HepG2 (cell line): ENCODE data around the gene KIZ. TPM values are rescaled to one million over a fixed set of nuclear protein-coding genes. Genes with fewer than 3 reads are reported as not detected.

ENCODE experiments used
- ATF7 ChIP-seq, 2 experiments: fragments of 450-650 bp in 1 of 2; sonication (generic) in 1 of 2; formaldehyde crosslinking in 1 of 2; IDR thresholded peaks; 2 replicates each; pipeline versions ENCODE4 v1.4.0 to v1.6.1; 2016 to 2020; ENCODE audit warnings: antibody characterized with exemption in 1 of 2, mild to moderate bottlenecking in 1 of 2, missing genetic modification reagents in 1 of 2
- ESRRA ChIP-seq: sonication (generic); formaldehyde crosslinking; IDR thresholded peaks from 2 replicates; pipeline ENCODE4 v1.5.1; 2020; ENCODE audit warnings: mild to moderate bottlenecking, low read depth, missing genetic modification reagents
- GLI4 ChIP-seq: sonication (generic); formaldehyde crosslinking; IDR thresholded peaks from 2 replicates; pipeline ENCODE4 v1.5.1; 2020; ENCODE audit warnings: missing genetic modification reagents, mild to moderate bottlenecking, moderate library complexity, borderline replicate concordance
- LCORL ChIP-seq, 2 experiments: fragments of 450-650 bp in 1 of 2; sonication (generic) in 1 of 2; formaldehyde crosslinking in 1 of 2; IDR thresholded peaks; 2 replicates each; pipeline versions ENCODE4 v1.5.0 to v1.6.1; 2017 to 2020; ENCODE audit warnings: antibody characterized with exemption in 1 of 2, missing genetic modification reagents in 1 of 2
- MAFK ChIP-seq, 2 experiments: IDR thresholded peaks in 1 of 2; conservative IDR thresholded peaks in 1 of 2; 2 replicates each; pipeline ENCODE4 v1.6.1; 2011; ENCODE audit warnings: improper control_type of control experiment in 2 of 2, low read length in 2 of 2
- MIER2 ChIP-seq: IDR thresholded peaks from 2 replicates; pipeline ENCODE4 v1.6.1; 2016; ENCODE audit warnings: missing biosample characterization, missing genetic modification reagents
- NFATC3 ChIP-seq: sonication (generic); formaldehyde crosslinking; IDR thresholded peaks from 2 replicates; pipeline ENCODE4 v1.5.1; 2020; ENCODE audit warnings: mild to moderate bottlenecking, missing genetic modification reagents
- RXRA ChIP-seq: sonication (generic); formaldehyde crosslinking; IDR thresholded peaks from 2 replicates; pipeline ENCODE4 v1.5.1; 2020; ENCODE audit warnings: missing genetic modification reagents
- SALL1 ChIP-seq: sonication (generic); formaldehyde crosslinking; IDR thresholded peaks from 2 replicates; pipeline ENCODE4 v1.8.0; 2022; ENCODE audit warnings: mild to moderate bottlenecking, missing genetic modification reagents
- SIN3B ChIP-seq: fragments of 150-350 bp; IDR thresholded peaks from 2 replicates; pipeline ENCODE4 v1.6.1; 2014; ENCODE audit warnings: low read length
- SP2 ChIP-seq: sonication (generic); formaldehyde crosslinking; IDR thresholded peaks from 2 replicates; pipeline ENCODE4 v1.5.1; 2020; ENCODE audit warnings: mild to moderate bottlenecking, missing genetic modification reagents
- TBP ChIP-seq: sonication (generic); formaldehyde crosslinking; IDR thresholded peaks from 2 replicates; pipeline ENCODE4 v1.5.0; 2020; ENCODE audit warnings: missing genetic modification reagents
- TP53 ChIP-seq: sonication (generic); formaldehyde crosslinking; conservative IDR thresholded peaks from 2 replicates; pipeline ENCODE4 v1.4.0; 2020; ENCODE audit warnings: missing genetic modification reagents
- ZFYVE20 ChIP-seq: sonication (generic); formaldehyde crosslinking; IDR thresholded peaks from 2 replicates; pipeline ENCODE4 v1.8.0; 2023; ENCODE audit warnings: low read depth, mild to moderate bottlenecking, moderate library complexity, missing genetic modification reagents, borderline replicate concordance
- ZKSCAN5 ChIP-seq: sonication (generic); formaldehyde crosslinking; IDR thresholded peaks from 2 replicates; pipeline ENCODE4 v1.5.1; 2020; ENCODE audit warnings: mild to moderate bottlenecking, missing genetic modification reagents
- ZNF274 ChIP-seq: sonication (generic); formaldehyde crosslinking; IDR thresholded peaks from 2 replicates; pipeline ENCODE4 v1.5.1; 2020; ENCODE audit warnings: mild to moderate bottlenecking, missing genetic modification reagents
- ZNF333 ChIP-seq: sonication (generic); formaldehyde crosslinking; IDR thresholded peaks from 2 replicates; pipeline ENCODE4 v1.4.0; 2020; ENCODE audit warnings: mild to moderate bottlenecking, missing genetic modification reagents, borderline replicate concordance
- ZNF367 ChIP-seq: sonication (generic); formaldehyde crosslinking; IDR thresholded peaks from 2 replicates; pipeline ENCODE4 v1.4.0; 2020; ENCODE audit warnings: missing genetic modification reagents, borderline replicate concordance
- ZNF446 ChIP-seq: sonication (generic); formaldehyde crosslinking; IDR thresholded peaks from 2 replicates; pipeline ENCODE4 v1.5.0; 2020; ENCODE audit warnings: mild to moderate bottlenecking, missing genetic modification reagents
- ZNF841 ChIP-seq: sonication (generic); formaldehyde crosslinking; IDR thresholded peaks from 2 replicates; pipeline ENCODE4 v1.8.1; 2023; ENCODE audit warnings: missing genetic modification reagents, borderline replicate concordance
- polyA plus RNA-seq, 8 experiments: library from polyadenylated mRNA; depleted of rRNA in 3 of 8; stranded (reverse) in 7 of 8; unstranded in 1 of 8; fragments of >200 nt; fragmentation: Illumina TruSeq in 4 of 8; extraction: Trizol in 4 of 8; gene quantifications; 2 replicates each; pipeline versions ENCODE4 v1.2.1 to v1.2.3, GENCODE V29; 2011 to 2016; ENCODE audit warnings: low read depth in 4 of 8, missing spikeins in 1 of 8, mixed read lengths in 1 of 8; ENCODE audit not compliant: insufficient read depth in 1 of 8
- total RNA-seq, 5 experiments: library from RNA; depleted of rRNA; stranded (reverse); fragments of >200 nt; fragmentation: Illumina TruSeq; extraction: Trizol; gene quantifications; 2 replicates each; pipeline ENCODE4 v1.2.3, GENCODE V29; 2016; ENCODE audit warnings: low read depth in 1 of 5
- TF ChIP-seq, protein P1 (sequence below): sonication (generic); formaldehyde crosslinking; IDR thresholded peaks from 2 replicates; pipeline ENCODE4 v1.5.0; 2020; ENCODE audit warnings: mild to moderate bottlenecking, missing genetic modification reagents, moderate library complexity
- TF ChIP-seq, protein P2 (sequence below): IDR thresholded peaks from 2 replicates; pipeline ENCODE4 v1.6.1; 2016; ENCODE audit warnings: mild to moderate bottlenecking
- TF ChIP-seq, protein P3 (sequence below): sonication (generic); formaldehyde crosslinking; IDR thresholded peaks from 2 replicates; pipeline ENCODE4 v1.4.0; 2020; ENCODE audit warnings: missing genetic modification reagents, borderline replicate concordance
- TF ChIP-seq, protein P4 (sequence below): fragments of 450-650 bp; IDR thresholded peaks from 2 replicates; pipeline ENCODE4 v1.6.1; 2017; ENCODE audit warnings: mild to moderate bottlenecking

Gene KIZ
- total and polyA plus RNA-seq, 2 of the 13 experiments (the other 11 are each of a cell fraction or from before 2014, with no cell fraction given) = 46.3 to 114 TPM

DNA sequence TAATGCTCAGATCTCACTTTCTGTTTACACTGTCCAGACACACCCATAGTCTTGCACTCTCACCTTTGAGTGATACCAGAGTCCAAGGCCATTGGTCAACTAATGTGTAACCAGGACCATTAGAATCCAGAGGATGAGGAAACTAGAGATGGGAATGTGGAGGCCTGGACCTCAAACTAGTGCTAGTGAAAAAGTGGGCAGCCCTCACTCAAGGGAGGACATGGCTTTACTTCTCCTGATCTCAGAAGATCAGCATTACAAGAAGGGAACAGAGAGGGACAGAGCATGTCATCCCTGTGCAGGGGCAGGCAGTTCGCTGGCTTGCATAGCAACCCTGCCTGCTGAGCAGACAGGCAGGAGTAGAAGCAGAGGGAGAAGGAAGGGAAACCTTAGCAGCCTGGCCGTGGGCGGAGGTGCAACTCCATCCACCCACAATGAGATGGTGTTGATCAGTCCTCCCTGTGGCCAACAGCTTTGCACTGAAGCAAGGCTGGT is 154.7 kb downstream of the KIZ start (continued):
- TF ChIP-seq, protein P1, sequence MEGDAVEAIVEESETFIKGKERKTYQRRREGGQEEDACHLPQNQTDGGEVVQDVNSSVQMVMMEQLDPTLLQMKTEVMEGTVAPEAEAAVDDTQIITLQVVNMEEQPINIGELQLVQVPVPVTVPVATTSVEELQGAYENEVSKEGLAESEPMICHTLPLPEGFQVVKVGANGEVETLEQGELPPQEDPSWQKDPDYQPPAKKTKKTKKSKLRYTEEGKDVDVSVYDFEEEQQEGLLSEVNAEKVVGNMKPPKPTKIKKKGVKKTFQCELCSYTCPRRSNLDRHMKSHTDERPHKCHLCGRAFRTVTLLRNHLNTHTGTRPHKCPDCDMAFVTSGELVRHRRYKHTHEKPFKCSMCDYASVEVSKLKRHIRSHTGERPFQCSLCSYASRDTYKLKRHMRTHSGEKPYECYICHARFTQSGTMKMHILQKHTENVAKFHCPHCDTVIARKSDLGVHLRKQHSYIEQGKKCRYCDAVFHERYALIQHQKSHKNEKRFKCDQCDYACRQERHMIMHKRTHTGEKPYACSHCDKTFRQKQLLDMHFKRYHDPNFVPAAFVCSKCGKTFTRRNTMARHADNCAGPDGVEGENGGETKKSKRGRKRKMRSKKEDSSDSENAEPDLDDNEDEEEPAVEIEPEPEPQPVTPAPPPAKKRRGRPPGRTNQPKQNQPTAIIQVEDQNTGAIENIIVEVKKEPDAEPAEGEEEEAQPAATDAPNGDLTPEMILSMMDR (CRISPR knock-in tag) = no peak
- no peak for TF ChIP-seq ZKSCAN5 (CRISPR knock-in tag)
- TF ChIP-seq LCORL (IDR thresholded peaks at IDR 0.05) = no peak
- peak; percentile 66 for TF ChIP-seq LCORL (CRISPR knock-in tag; IDR thresholded peaks at IDR 0.05)
- no peak; the same call in 1 of the 2 replicates for TF ChIP-seq GLI4 (CRISPR knock-in tag)
- TF ChIP-seq TP53 (CRISPR knock-in tag) = no peak
- TF ChIP-seq ESRRA (CRISPR knock-in tag) = 0 out of 2 replicates have a peak, but pooled peaks have one; percentile 52
- no peak for TF ChIP-seq NFATC3 (CRISPR knock-in tag)
- TF ChIP-seq RXRA (CRISPR knock-in tag) = peak; percentile 42; the same call in 1 of the 2 replicates
- TF ChIP-seq, protein P2, sequence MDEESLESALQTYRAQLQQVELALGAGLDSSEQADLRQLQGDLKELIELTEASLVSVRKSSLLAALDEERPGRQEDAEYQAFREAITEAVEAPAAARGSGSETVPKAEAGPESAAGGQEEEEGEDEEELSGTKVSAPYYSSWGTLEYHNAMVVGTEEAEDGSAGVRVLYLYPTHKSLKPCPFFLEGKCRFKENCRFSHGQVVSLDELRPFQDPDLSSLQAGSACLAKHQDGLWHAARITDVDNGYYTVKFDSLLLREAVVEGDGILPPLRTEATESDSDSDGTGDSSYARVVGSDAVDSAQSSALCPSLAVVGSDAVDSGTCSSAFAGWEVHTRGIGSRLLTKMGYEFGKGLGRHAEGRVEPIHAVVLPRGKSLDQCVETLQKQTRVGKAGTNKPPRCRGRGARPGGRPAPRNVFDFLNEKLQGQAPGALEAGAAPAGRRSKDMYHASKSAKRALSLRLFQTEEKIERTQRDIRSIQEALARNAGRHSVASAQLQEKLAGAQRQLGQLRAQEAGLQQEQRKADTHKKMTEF (CRISPR knock-in tag) = peak; percentile 55; the same call in 1 of the 2 replicates
- TF ChIP-seq MAFK (conservative IDR thresholded peaks at IDR 0.05 in 1 of 2, IDR thresholded peaks at IDR 0.05 in 1 of 2; ENCODE audit: low read length in 2 of 2) = no peak
- peak; percentile 67 for TF ChIP-seq SALL1 (CRISPR knock-in tag)
- TF ChIP-seq, protein P3, sequence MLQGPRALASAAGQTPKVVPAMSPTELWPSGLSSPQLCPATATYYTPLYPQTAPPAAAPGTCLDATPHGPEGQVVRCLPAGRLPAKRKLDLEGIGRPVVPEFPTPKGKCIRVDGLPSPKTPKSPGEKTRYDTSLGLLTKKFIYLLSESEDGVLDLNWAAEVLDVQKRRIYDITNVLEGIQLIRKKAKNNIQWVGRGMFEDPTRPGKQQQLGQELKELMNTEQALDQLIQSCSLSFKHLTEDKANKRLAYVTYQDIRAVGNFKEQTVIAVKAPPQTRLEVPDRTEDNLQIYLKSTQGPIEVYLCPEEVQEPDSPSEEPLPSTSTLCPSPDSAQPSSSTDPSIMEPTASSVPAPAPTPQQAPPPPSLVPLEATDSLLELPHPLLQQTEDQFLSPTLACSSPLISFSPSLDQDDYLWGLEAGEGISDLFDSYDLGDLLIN = no peak
- peak; percentile 46; the same call in 1 of the 2 replicates for TF ChIP-seq MIER2 (CRISPR knock-in tag)
- no peak for TF ChIP-seq ATF7 (IDR thresholded peaks at IDR 0.05)
- no peak for TF ChIP-seq ATF7 (CRISPR knock-in tag; IDR thresholded peaks at IDR 0.05)
- TF ChIP-seq ZFYVE20 (CRISPR knock-in tag) = no peak
- TF ChIP-seq SP2 (CRISPR knock-in tag) = no peak
- TF ChIP-seq ZNF367 = no peak
- TF ChIP-seq ZNF274 (CRISPR knock-in tag) = no peak
- TF ChIP-seq ZNF446 (CRISPR knock-in tag) = no peak
- TF ChIP-seq, protein P4, sequence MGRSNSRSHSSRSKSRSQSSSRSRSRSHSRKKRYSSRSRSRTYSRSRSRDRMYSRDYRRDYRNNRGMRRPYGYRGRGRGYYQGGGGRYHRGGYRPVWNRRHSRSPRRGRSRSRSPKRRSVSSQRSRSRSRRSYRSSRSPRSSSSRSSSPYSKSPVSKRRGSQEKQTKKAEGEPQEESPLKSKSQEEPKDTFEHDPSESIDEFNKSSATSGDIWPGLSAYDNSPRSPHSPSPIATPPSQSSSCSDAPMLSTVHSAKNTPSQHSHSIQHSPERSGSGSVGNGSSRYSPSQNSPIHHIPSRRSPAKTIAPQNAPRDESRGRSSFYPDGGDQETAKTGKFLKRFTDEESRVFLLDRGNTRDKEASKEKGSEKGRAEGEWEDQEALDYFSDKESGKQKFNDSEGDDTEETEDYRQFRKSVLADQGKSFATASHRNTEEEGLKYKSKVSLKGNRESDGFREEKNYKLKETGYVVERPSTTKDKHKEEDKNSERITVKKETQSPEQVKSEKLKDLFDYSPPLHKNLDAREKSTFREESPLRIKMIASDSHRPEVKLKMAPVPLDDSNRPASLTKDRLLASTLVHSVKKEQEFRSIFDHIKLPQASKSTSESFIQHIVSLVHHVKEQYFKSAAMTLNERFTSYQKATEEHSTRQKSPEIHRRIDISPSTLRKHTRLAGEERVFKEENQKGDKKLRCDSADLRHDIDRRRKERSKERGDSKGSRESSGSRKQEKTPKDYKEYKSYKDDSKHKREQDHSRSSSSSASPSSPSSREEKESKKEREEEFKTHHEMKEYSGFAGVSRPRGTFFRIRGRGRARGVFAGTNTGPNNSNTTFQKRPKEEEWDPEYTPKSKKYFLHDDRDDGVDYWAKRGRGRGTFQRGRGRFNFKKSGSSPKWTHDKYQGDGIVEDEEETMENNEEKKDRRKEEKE = no peak
- TF ChIP-seq ZNF841 (CRISPR knock-in tag) = no peak
- TF ChIP-seq ZNF333 = no peak
- no peak for TF ChIP-seq TBP (CRISPR knock-in tag)
- no peak for TF ChIP-seq SIN3B
